ENCODE measurements around the gene CFL1. TPM values are rescaled to one million over a fixed set of nuclear protein-coding genes. Genes with fewer than 3 reads are reported as not detected.
"Not testable (repeated sequence)": the region's sequence is repeated elsewhere in the genome, so short reads cannot be mapped to it uniquely, and the experiment has no call there.

CFL1 gene
- total RNA-seq, 4 donors from 2014 or later: 1,308 to 1,852 (median 1,703) TPM

- no peaks in the 10 kb centered on the region for H3K36me3 ChIP-seq
- in situ Hi-C loops (cut with MboI; ENCODE audit: low pct_ligation_motif_present in 1 of 4, low pct_unique_long_range_greater_than_20kb in 1 of 4, low sequenced_read_pairs in 3 of 4): no loop called here
- no peak for TF ChIP-seq EP300 (IDR thresholded peaks at IDR 0.05; ENCODE audit: low read depth)
- TF ChIP-seq POLR2A (IDR thresholded peaks at IDR 0.05): no peak
Observed at GRCh38 chr11:65842144-65842543, 15.8 kb downstream of the CFL1 start.

GRCh38 chr11:65834202-65834601, 23.8 kb downstream of the CFL1 start:
- TF ChIP-seq EP300 (IDR thresholded peaks at IDR 0.05; ENCODE audit: low read depth) (no peak), POLR2A (IDR thresholded peaks at IDR 0.05) (no peak), CTCF (IDR thresholded peaks at IDR 0.05) (no peak), POLR2AphosphoS5 (IDR thresholded peaks at IDR 0.05) (no peak)
- DNase-seq: no peak
- Histone ChIP-seq H3K4me1 (peaks cover 6 to 16% (median 11%) of the 10 kb centered on the region in 4 donors), H3K27me3 (no peaks in the 10 kb centered on the region), H3K36me3 (no peaks in the 10 kb centered on the region), H3K4me3 (peak overlapping the region in 3 of 4 donors; percentile 36 to 61 (median 52)), H3K9me3 (no peaks in the 10 kb centered on the region), H3K27ac (no peak overlapping the region)
- in situ Hi-C loops (cut with MboI; ENCODE audit: low pct_ligation_motif_present in 1 of 4, low pct_unique_long_range_greater_than_20kb in 1 of 4, low sequenced_read_pairs in 3 of 4): no loop called here
- WGBS, 2 donors (ENCODE audit: low coverage in 1 of 2): 30% methylated on average over 6 of the region's 6 CpGs; no CpG with 5 or more reads in 1 of the 2 donors
- intact Hi-C loops (cut with DNase I; ENCODE audit: low total_unique reads): no loop called here

More at GRCh38 chr11:65842144-65842543, 15.8 kb downstream of the CFL1 start:
- H3K9me3 ChIP-seq: no peaks in the 10 kb centered on the region
- H3K4me3 ChIP-seq: no peak overlapping the region
- H3K4me1 ChIP-seq: peaks cover 0 to 26% (median 0%) of the 10 kb centered on the region in 4 donors
- H3K27ac ChIP-seq: peak overlapping the region in 1 of 4 donors; percentile 14
- WGBS, 2 donors (ENCODE audit: low coverage in 1 of 2): 81 to 88% methylated on average over 3 to 4 of the region's 4 CpGs
- no peaks in the 10 kb centered on the region for H3K27me3 ChIP-seq
- peak; percentile 24 for DNase-seq
- intact Hi-C loops (cut with DNase I; ENCODE audit: low total_unique reads): no loop called here

- in situ Hi-C loops (cut with MboI; ENCODE audit: low pct_ligation_motif_present in 1 of 4, low pct_unique_long_range_greater_than_20kb in 1 of 4, low sequenced_read_pairs in 3 of 4): no loop called here
- 0 to 6% methylated on average over 5 to 60 of the region's 63 CpGs for WGBS, 2 donors (ENCODE audit: low coverage in 1 of 2)
- no peaks in the 10 kb centered on the region for H3K9me3 ChIP-seq
- H3K36me3 ChIP-seq: no peaks in the 10 kb centered on the region
- DNase-seq: peak; percentile 97
- TF ChIP-seq CTCF (IDR thresholded peaks at IDR 0.05): no peak
- no peaks in the 10 kb centered on the region for H3K27me3 ChIP-seq
- peaks cover 6 to 16% (median 11%) of the 10 kb centered on the region in 4 donors for H3K4me1 ChIP-seq
- peak within 1 kb of the TSS; percentile 36 to 61 (median 48) for H3K4me3 ChIP-seq
- peak within 1 kb of the TSS; percentile 36 to 66 (median 44) for H3K27ac ChIP-seq
- intact Hi-C loops (cut with DNase I; ENCODE audit: low total_unique reads): no loop called here
Observed at GRCh38 chr11:65833297-65834030, 24.5 kb downstream of the CFL1 start, which contains the start of gene SNX32. SNX32 (plus strand) TSS chr11:65833963; CDS start chr11:65834066, 103 bp downstream.

- H3K9me3 ChIP-seq; intact Hi-C loops (cut with DNase I; ENCODE audit: low total_unique reads); in situ Hi-C loops (cut with MboI; ENCODE audit: low pct_ligation_motif_present in 1 of 4, low pct_unique_long_range_greater_than_20kb in 1 of 4, low sequenced_read_pairs in 3 of 4); H3K27ac ChIP-seq; H3K36me3 ChIP-seq; H3K4me3 ChIP-seq; H3K27me3 ChIP-seq; DNase-seq: not testable (repeated sequence)
- peaks cover 6 to 28% (median 15%) of the 10 kb centered on the region in 4 donors for H3K4me1 ChIP-seq
Observed at GRCh38 chr11:65832231-65832630, 25.7 kb downstream of the CFL1 start.

- TF ChIP-seq EP300 (IDR thresholded peaks at IDR 0.05; ENCODE audit: low read depth) (no peak), CTCF (IDR thresholded peaks at IDR 0.05) (no peak), POLR2AphosphoS5 (IDR thresholded peaks at IDR 0.05) (no peak), POLR2A (IDR thresholded peaks at IDR 0.05) (no peak)
- Histone ChIP-seq H3K4me1 (peaks cover 5 to 25% (median 14%) of the 10 kb centered on the region in 4 donors), H3K9me3 (no peaks in the 10 kb centered on the region), H3K4me3 (no peak overlapping the region), H3K36me3 (no peaks in the 10 kb centered on the region), H3K27me3 (no peaks in the 10 kb centered on the region), H3K27ac (no peak overlapping the region)
- in situ Hi-C loops (cut with MboI; ENCODE audit: low pct_ligation_motif_present in 1 of 4, low pct_unique_long_range_greater_than_20kb in 1 of 4, low sequenced_read_pairs in 3 of 4): loop anchor here in 1 of 4 donors (10.0 kb wide), 1 partner anchor 115 kb away; the partner anchor contains the start of gene KAT5
- DNase-seq: no peak
- intact Hi-C loops (cut with DNase I; ENCODE audit: low total_unique reads): no loop called here
- WGBS, 2 donors (ENCODE audit: low coverage in 1 of 2): 40 to 77% methylated on average over 1 to 4 of the region's 4 CpGs
Observed at GRCh38 chr11:65829459-65829858, 28.5 kb downstream of the CFL1 start.
